Subcutaneous abdominal adipose tissue (tissue), 5 donors: ENCODE measurements around the gene NOCT.
"Not testable (repeated sequence)": the region's sequence is repeated elsewhere in the genome, so short reads cannot be mapped to it uniquely, and the experiment has no call there.

Experiments
- H3K27ac ChIP-seq: one replicate; pipeline ENCODE4 v1.7.0; 2013; ENCODE audit warnings: low read depth, mild to moderate bottlenecking, inconsistent platforms, low read length, moderate library complexity
- H3K27me3 ChIP-seq, 5 donors: one replicate each; pipeline ENCODE4 v1.7.0; 2013; ENCODE audit warnings: low read length in 5 of 5, inconsistent platforms in 1 of 5; ENCODE audit not compliant: control insufficient read depth in 5 of 5, insufficient read depth in 4 of 5
- H3K36me3 ChIP-seq, 5 donors: one replicate each; pipeline ENCODE4 v1.7.0; 2013; ENCODE audit warnings: low read length in 5 of 5; ENCODE audit not compliant: control insufficient read depth in 5 of 5, insufficient read depth in 5 of 5
- H3K4me1 ChIP-seq, 5 donors: one replicate each; pipeline ENCODE4 v1.7.0; 2013; ENCODE audit warnings: low read length in 5 of 5, mild to moderate bottlenecking in 3 of 5, moderate library complexity in 1 of 5; ENCODE audit not compliant: control insufficient read depth in 5 of 5, insufficient read depth in 5 of 5
- H3K4me3 ChIP-seq, 5 donors: one replicate each; pipeline ENCODE4 v1.7.0; 2013; ENCODE audit warnings: low read length in 5 of 5, low read depth in 1 of 5
- H3K9ac ChIP-seq, 5 donors: one replicate each; pipeline ENCODE4 v1.7.0; 2013; ENCODE audit warnings: low read length in 5 of 5, mild to moderate bottlenecking in 4 of 5, moderate library complexity in 3 of 5
- H3K9me3 ChIP-seq, 5 donors: one replicate each; pipeline ENCODE4 v1.7.0; 2013; ENCODE audit warnings: low read length in 5 of 5; ENCODE audit not compliant: control insufficient read depth in 5 of 5
- donor health status: healthy.
- donor health status: healthy.
- donor health status: healthy.
- donor health status: healthy.
- donor health status: healthy.

NOCT gene

GRCh38 chr4:138981930-138982390 lies 33.6 kb upstream of the NOCT start:
- H3K27ac ChIP-seq, result peak overlapping the region; percentile 98
- peaks cover 0 to 2% (median 0%) of the 10 kb centered on the region in 5 donors for H3K9me3 ChIP-seq
- H3K9ac ChIP-seq, result peak overlapping the region in 4 of 5 donors; percentile 11 to 98 (median 82)
- H3K4me1 ChIP-seq, result peaks cover 12 to 42% (median 21%) of the 10 kb centered on the region in 5 donors
- H3K27me3 ChIP-seq, result peaks cover 0 to 3% (median 0%) of the 10 kb centered on the region in 5 donors
- H3K36me3 ChIP-seq, result no peaks in the 10 kb centered on the region
- H3K4me3 ChIP-seq, result peak overlapping the region in 1 of 5 donors; percentile 40

GRCh38 chr4:138982754-138983153 lies 32.8 kb upstream of the NOCT start:
- peak overlapping the region; percentile 98 for H3K27ac ChIP-seq
- no peaks in the 10 kb centered on the region for H3K36me3 ChIP-seq
- peak overlapping the region in 1 of 5 donors; percentile 40 for H3K4me3 ChIP-seq
- H3K27me3 ChIP-seq, result peaks cover 0 to 3% (median 0%) of the 10 kb centered on the region in 5 donors
- H3K4me1 ChIP-seq, result peaks cover 12 to 36% (median 20%) of the 10 kb centered on the region in 5 donors
- peak overlapping the region; percentile 53 to 98 (median 77) for H3K9ac ChIP-seq
- H3K9me3 ChIP-seq, result peaks cover 0 to 2% (median 0%) of the 10 kb centered on the region in 5 donors

DNA sequence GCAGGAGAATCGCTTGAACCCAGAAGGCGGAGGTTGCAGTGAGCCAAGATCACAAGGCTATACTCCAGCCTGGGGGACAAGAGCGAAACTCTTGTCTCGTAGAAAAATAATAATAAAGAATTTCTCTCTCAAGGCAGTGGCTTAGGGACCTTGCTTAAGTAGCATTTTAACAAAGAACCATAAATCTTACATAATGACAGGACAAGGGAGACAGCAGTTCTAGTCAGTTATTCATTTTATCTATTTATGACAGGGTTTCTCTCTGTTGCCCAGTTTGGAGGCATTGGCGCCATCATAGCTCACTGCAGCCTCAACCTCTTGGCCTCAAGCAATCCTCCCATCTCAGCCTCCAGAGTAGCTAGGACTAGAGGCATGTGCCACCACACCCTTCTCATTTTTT lies 31.9 kb upstream of the NOCT start:
- Histone ChIP-seq H3K27ac (peak overlapping the region; percentile 98), H3K9me3 (peaks cover 0 to 2% (median 0%) of the 10 kb centered on the region in 5 donors), H3K9ac (no peak overlapping the region), H3K27me3 (peaks cover 0 to 3% (median 0%) of the 10 kb centered on the region in 5 donors), H3K36me3 (no peaks in the 10 kb centered on the region), H3K4me1 (peaks cover 10 to 28% (median 17%) of the 10 kb centered on the region in 5 donors), H3K4me3 (no peak overlapping the region)

GRCh38 chr4:138984647-138985046 lies 30.9 kb upstream of the NOCT start:
- no peak overlapping the region for H3K9ac ChIP-seq
- peak overlapping the region; percentile 98 for H3K27ac ChIP-seq
- peaks cover 0 to 2% (median 0%) of the 10 kb centered on the region in 5 donors for H3K9me3 ChIP-seq
- no peak overlapping the region for H3K4me3 ChIP-seq
- no peaks in the 10 kb centered on the region for H3K36me3 ChIP-seq
- H3K4me1 ChIP-seq, result peaks cover 7 to 26% (median 16%) of the 10 kb centered on the region in 5 donors
- peaks cover 0 to 3% (median 0%) of the 10 kb centered on the region in 5 donors for H3K27me3 ChIP-seq

- Histone ChIP-seq H3K9me3 (no peaks in the 10 kb centered on the region), H3K9ac (no peak overlapping the region), H3K4me3 (no peak overlapping the region), H3K27me3 (no peaks in the 10 kb centered on the region), H3K27ac (no peak overlapping the region), H3K36me3 (no peaks in the 10 kb centered on the region), H3K4me1 (peaks cover 0 to 6% (median 0%) of the 10 kb centered on the region in 5 donors)
Observed at GRCh38 chr4:138992676-138993075, 22.9 kb upstream of the NOCT start.

DNA sequence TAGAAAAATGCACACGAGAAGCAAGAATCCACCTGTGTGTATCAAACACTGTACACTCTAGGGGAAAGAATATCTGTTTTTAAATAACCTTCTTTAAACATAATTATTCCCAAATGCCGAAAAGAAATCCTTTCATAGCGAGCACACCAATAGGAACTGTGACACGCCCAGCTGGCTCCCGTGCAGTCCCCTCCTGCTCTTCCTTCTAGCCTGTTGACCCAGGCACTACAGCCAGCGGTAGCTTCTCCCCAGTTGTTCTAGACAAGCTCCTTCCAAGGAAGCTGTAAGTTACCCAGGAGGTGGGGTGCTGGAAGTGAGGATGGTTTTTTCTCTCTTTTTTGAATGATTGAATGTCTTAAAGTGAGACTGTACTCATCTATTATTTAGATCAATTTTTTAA lies 19.5 kb upstream of the NOCT start:
- peak overlapping the region in 1 of 5 donors; percentile 42 for H3K9ac ChIP-seq
- no peaks in the 10 kb centered on the region for H3K27me3 ChIP-seq
- no peak overlapping the region for H3K4me3 ChIP-seq
- peaks cover 0 to 6% (median 0%) of the 10 kb centered on the region in 5 donors for H3K4me1 ChIP-seq
- H3K9me3 ChIP-seq, result no peaks in the 10 kb centered on the region
- H3K27ac ChIP-seq, result no peak overlapping the region
- H3K36me3 ChIP-seq, result no peaks in the 10 kb centered on the region

DNA sequence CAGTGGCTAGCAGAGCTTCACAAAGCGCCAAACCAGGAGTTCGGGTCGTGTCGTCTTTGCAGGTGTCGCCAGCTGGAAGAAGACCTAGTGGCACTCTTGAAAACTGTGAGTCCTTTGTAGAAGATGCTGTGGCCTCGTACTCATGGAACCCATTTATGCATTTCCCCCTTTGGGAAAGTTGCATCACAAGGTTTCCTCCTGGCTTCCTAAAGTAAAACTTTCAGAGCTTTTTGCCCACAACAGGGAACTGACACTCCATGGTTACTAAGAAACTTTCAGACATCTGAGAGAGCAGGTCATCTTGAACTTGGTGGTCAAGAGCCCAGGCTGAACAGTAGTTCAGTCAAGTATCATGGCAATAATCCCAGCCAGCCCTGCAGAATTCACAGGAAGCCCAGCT lies 15.9 kb upstream of the NOCT start:
- peaks cover 0 to 6% (median 0%) of the 10 kb centered on the region in 5 donors for H3K4me1 ChIP-seq
- H3K4me3 ChIP-seq, result no peak overlapping the region

DNA sequence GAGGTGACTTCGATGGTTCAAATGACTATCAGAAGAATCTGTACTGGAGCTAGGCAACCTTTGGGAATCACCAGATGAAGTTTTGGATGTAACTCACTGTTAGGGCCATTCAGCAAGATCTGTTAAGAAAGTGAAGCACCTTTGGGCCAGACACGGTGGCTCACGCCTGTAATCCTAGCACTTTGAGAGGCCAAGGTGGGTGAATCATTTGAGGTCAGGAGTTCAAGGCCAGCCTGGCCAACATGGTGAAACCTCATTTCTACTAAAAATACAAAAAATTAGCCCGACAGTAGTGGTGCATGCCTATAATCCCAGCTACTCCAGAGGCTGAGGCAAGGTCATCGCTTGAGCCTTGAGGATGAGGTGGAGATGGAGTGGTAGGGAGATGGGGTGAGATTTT lies 15.4 kb upstream of the NOCT start:
- H3K9ac ChIP-seq, H3K36me3 ChIP-seq, H3K4me1 ChIP-seq, H3K27me3 ChIP-seq, H3K9me3 ChIP-seq, H3K4me3 ChIP-seq, H3K27ac ChIP-seq: not testable (repeated sequence)

More for the DNA sequence above, 15.9 kb upstream of the NOCT start:
- Histone ChIP-seq H3K27ac (no peak overlapping the region), H3K9ac (no peak overlapping the region), H3K27me3 (no peaks in the 10 kb centered on the region), H3K36me3 (no peaks in the 10 kb centered on the region), H3K9me3 (no peaks in the 10 kb centered on the region)

DNA sequence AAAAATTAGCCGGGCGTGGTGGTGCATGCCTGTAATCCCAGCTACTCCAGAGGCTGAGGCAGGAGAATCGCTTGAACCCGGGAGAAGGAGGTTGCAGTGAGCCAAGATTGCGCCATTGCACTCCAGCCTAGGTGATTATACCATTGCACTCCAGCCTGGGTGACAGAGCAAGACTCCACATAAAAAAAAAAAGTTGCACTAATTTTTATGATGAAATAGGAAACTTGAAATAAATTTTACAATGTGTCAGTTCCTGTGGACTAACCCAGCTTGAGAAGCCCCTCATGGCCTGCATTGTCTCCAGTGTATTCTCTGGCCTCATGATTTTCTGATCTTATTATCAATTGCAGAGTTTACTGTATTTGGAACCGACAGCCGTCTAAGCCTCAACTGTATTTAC lies 14.2 kb upstream of the NOCT start:
- H3K27me3 ChIP-seq, H3K9ac ChIP-seq, H3K4me3 ChIP-seq, H3K27ac ChIP-seq, H3K36me3 ChIP-seq, H3K9me3 ChIP-seq, H3K4me1 ChIP-seq: not testable (repeated sequence)

- not testable (repeated sequence) for H3K4me1 ChIP-seq, H3K4me3 ChIP-seq, H3K36me3 ChIP-seq, H3K9ac ChIP-seq, H3K27ac ChIP-seq, H3K9me3 ChIP-seq, H3K27me3 ChIP-seq
Observed at GRCh38 chr4:139003668-139004067, 11.9 kb upstream of the NOCT start.
